ENCODE measurements around the gene DMAC2L.

DMAC2L gene, protein sequence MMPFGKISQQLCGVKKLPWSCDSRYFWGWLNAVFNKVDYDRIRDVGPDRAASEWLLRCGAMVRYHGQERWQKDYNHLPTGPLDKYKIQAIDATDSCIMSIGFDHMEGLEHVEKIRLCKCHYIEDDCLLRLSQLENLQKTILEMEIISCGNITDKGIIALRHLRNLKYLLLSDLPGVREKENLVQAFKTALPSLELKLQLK

GRCh38 chr14:50311972-50312733 lies at the start of gene DMAC2L, which contains the start of gene L2HGDH:
Gene DMAC2L, plus strand, starts transcription at chr14:50312324. Its CDS starts 9,164 bp downstream, at chr14:50321488.
Gene L2HGDH, minus strand, starts transcription at chr14:50312229. Its CDS starts 79 bp downstream, at chr14:50312150.
- peaks cover 75% of the 10 kb centered on the region for H3K79me2 ChIP-seq (ENCODE audit: insufficient read depth, low read length)
- peak within 1 kb of the TSS; percentile 86 for H3K27ac ChIP-seq (ENCODE audit: low read depth, low read length)
- H3K27me3 ChIP-seq (ENCODE audit: low read length): no peaks in the 10 kb centered on the region
- H3K9me2 ChIP-seq (replicated peaks; ENCODE audit: insufficient read depth, low read length): no peaks in the 10 kb centered on the region
- peaks cover 6% of the 10 kb centered on the region; the same call in 1 of the 2 replicates for H3K9me3 ChIP-seq (ENCODE audit: insufficient read depth, low read length)
- H3K36me3 ChIP-seq (ENCODE audit: low read length): peaks cover 12% of the 10 kb centered on the region
- H2AFZ ChIP-seq (ENCODE audit: low read depth, low read length, severe bottlenecking): peak within 1 kb of the TSS; percentile 88
- no peaks in the 10 kb centered on the region for H4K20me1 ChIP-seq (ENCODE audit: low read depth, low read length)
- no peaks in the 10 kb centered on the region for H3F3A ChIP-seq (ENCODE audit: insufficient read depth)
- H3K4me3 ChIP-seq (ENCODE audit: insufficient read depth, low read length, poor library complexity, severe bottlenecking): peak within 1 kb of the TSS; percentile 92
- TF ChIP-seq, protein P1, sequence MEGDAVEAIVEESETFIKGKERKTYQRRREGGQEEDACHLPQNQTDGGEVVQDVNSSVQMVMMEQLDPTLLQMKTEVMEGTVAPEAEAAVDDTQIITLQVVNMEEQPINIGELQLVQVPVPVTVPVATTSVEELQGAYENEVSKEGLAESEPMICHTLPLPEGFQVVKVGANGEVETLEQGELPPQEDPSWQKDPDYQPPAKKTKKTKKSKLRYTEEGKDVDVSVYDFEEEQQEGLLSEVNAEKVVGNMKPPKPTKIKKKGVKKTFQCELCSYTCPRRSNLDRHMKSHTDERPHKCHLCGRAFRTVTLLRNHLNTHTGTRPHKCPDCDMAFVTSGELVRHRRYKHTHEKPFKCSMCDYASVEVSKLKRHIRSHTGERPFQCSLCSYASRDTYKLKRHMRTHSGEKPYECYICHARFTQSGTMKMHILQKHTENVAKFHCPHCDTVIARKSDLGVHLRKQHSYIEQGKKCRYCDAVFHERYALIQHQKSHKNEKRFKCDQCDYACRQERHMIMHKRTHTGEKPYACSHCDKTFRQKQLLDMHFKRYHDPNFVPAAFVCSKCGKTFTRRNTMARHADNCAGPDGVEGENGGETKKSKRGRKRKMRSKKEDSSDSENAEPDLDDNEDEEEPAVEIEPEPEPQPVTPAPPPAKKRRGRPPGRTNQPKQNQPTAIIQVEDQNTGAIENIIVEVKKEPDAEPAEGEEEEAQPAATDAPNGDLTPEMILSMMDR (IDR thresholded peaks at IDR 0.05; ENCODE audit: insufficient read depth, low read length, poor library complexity, severe bottlenecking): no peak
- TF ChIP-seq EZH2phosphoT487 (conservative IDR thresholded peaks at IDR 0.05; ENCODE audit: low read length): no peak
- peak within 1 kb of the TSS; percentile 90 for H3K9ac ChIP-seq (ENCODE audit: low read length)
- H3K4me2 ChIP-seq (ENCODE audit: low read depth, low read length, poor library complexity, severe bottlenecking): peak within 1 kb of the TSS; percentile 84

- TF ChIP-seq EZH2phosphoT487 (conservative IDR thresholded peaks at IDR 0.05; ENCODE audit: low read length): no peak
- TF ChIP-seq, protein P1 (IDR thresholded peaks at IDR 0.05; ENCODE audit: insufficient read depth, low read length, poor library complexity, severe bottlenecking): no peak
- Histone ChIP-seq H3K4me2 (ENCODE audit: low read depth, low read length, poor library complexity, severe bottlenecking) (no peak overlapping the region), H3K9me3 (ENCODE audit: insufficient read depth, low read length) (no peaks in the 10 kb centered on the region), H3F3A (ENCODE audit: insufficient read depth) (no peaks in the 10 kb centered on the region), H3K27ac (ENCODE audit: low read depth, low read length) (no peak overlapping the region), H3K9ac (ENCODE audit: low read length) (no peak overlapping the region), H3K79me2 (ENCODE audit: insufficient read depth, low read length) (no peaks in the 10 kb centered on the region), H3K27me3 (ENCODE audit: low read length) (no peaks in the 10 kb centered on the region), H2AFZ (ENCODE audit: low read depth, low read length, severe bottlenecking) (no peak overlapping the region), H3K9me2 (replicated peaks; ENCODE audit: insufficient read depth, low read length) (no peaks in the 10 kb centered on the region), H4K20me1 (ENCODE audit: low read depth, low read length) (no peaks in the 10 kb centered on the region), H3K36me3 (ENCODE audit: low read length) (no peaks in the 10 kb centered on the region), H3K4me3 (ENCODE audit: insufficient read depth, low read length, poor library complexity, severe bottlenecking) (no peak overlapping the region)
Measured at GRCh38 chr14:50262865-50263264, 49.3 kb upstream of the DMAC2L start.

GRCh38 chr14:50263321-50263720 lies 48.8 kb upstream of the DMAC2L start:
- no peaks in the 10 kb centered on the region for H3K9me3 ChIP-seq (ENCODE audit: insufficient read depth, low read length)
- H3K4me3 ChIP-seq (ENCODE audit: insufficient read depth, low read length, poor library complexity, severe bottlenecking): no peak overlapping the region
- no peaks in the 10 kb centered on the region for H3K36me3 ChIP-seq (ENCODE audit: low read length)
- H3K27ac ChIP-seq (ENCODE audit: low read depth, low read length): no peak overlapping the region
- H3K9ac ChIP-seq (ENCODE audit: low read length): no peak overlapping the region
- no peak overlapping the region for H2AFZ ChIP-seq (ENCODE audit: low read depth, low read length, severe bottlenecking)
- no peak overlapping the region for H3K4me2 ChIP-seq (ENCODE audit: low read depth, low read length, poor library complexity, severe bottlenecking)
- no peaks in the 10 kb centered on the region for H4K20me1 ChIP-seq (ENCODE audit: low read depth, low read length)
- H3K79me2 ChIP-seq (ENCODE audit: insufficient read depth, low read length): no peaks in the 10 kb centered on the region
- no peaks in the 10 kb centered on the region for H3K27me3 ChIP-seq (ENCODE audit: low read length)
- H3K9me2 ChIP-seq (replicated peaks; ENCODE audit: insufficient read depth, low read length): no peaks in the 10 kb centered on the region
- TF ChIP-seq, protein P1 (IDR thresholded peaks at IDR 0.05; ENCODE audit: insufficient read depth, low read length, poor library complexity, severe bottlenecking): no peak
- no peak for TF ChIP-seq EZH2phosphoT487 (conservative IDR thresholded peaks at IDR 0.05; ENCODE audit: low read length)
- no peaks in the 10 kb centered on the region for H3F3A ChIP-seq (ENCODE audit: insufficient read depth)
